RWPE1 (cell line): ENCODE data around the gene EPHB1.

Experiments
- CTCF ChIA-PET: fragments of 350-600 bp; sonication (Branson Sonifier 250); formaldehyde crosslinking; extraction: SDS; loops from one replicate; lab custom pipeline; 2021; lab: Yijun Ruan, JAX
- POLR2A ChIA-PET: fragments of 400-600 bp; formaldehyde crosslinking; extraction: SDS; loops from one replicate; lab custom pipeline; 2020; ENCODE audit warnings: antibody characterized with exemption; ENCODE audit not compliant: low non-redundant PET; lab: Yijun Ruan, JAX
- DNase-seq: peaks from one replicate; pipeline ENCODE4 v3.0.0; 2012; ENCODE audit warnings: low spot score
- H3K27ac ChIP-seq: fragments of 450-650 bp; 2 replicates; pipeline ENCODE4 v1.5.1; 2017
- TF ChIP-seq, protein P1 (sequence below): fragments of 450-650 bp; conservative IDR thresholded peaks from 2 replicates; pipeline ENCODE4 v1.5.1; 2017; ENCODE audit warnings: low read depth, mild to moderate bottlenecking

The EPHB1 gene

GRCh38 chr3:135087782-135088181, 292.7 kb downstream of the EPHB1 start:
- DNase-seq = no peak
- CTCF ChIA-PET = no interaction called here
- H3K27ac ChIP-seq = no peak overlapping the region
- POLR2A ChIA-PET = no interaction called here
- TF ChIP-seq, protein P1, sequence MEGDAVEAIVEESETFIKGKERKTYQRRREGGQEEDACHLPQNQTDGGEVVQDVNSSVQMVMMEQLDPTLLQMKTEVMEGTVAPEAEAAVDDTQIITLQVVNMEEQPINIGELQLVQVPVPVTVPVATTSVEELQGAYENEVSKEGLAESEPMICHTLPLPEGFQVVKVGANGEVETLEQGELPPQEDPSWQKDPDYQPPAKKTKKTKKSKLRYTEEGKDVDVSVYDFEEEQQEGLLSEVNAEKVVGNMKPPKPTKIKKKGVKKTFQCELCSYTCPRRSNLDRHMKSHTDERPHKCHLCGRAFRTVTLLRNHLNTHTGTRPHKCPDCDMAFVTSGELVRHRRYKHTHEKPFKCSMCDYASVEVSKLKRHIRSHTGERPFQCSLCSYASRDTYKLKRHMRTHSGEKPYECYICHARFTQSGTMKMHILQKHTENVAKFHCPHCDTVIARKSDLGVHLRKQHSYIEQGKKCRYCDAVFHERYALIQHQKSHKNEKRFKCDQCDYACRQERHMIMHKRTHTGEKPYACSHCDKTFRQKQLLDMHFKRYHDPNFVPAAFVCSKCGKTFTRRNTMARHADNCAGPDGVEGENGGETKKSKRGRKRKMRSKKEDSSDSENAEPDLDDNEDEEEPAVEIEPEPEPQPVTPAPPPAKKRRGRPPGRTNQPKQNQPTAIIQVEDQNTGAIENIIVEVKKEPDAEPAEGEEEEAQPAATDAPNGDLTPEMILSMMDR = no peak

- TF ChIP-seq, protein P1 = no peak
- ChIA-PET CTCF (interaction anchor here (0.5 kb wide), 1 partner anchor 550 kb away, joined by 4 read pairs; no protein-coding TSS in a partner anchor), POLR2A (no interaction called here)
- no peak for DNase-seq
- no peak overlapping the region for H3K27ac ChIP-seq
Observed at GRCh38 chr3:135089451-135089850, 294.4 kb downstream of the EPHB1 start.

- POLR2A ChIA-PET = no interaction called here
- H3K27ac ChIP-seq = no peak overlapping the region
- CTCF ChIA-PET = no interaction called here
- DNase-seq = no peak
- TF ChIP-seq, protein P1 = no peak
Observed at GRCh38 chr3:135090020-135090717, 295.1 kb downstream of the EPHB1 start.

DNA sequence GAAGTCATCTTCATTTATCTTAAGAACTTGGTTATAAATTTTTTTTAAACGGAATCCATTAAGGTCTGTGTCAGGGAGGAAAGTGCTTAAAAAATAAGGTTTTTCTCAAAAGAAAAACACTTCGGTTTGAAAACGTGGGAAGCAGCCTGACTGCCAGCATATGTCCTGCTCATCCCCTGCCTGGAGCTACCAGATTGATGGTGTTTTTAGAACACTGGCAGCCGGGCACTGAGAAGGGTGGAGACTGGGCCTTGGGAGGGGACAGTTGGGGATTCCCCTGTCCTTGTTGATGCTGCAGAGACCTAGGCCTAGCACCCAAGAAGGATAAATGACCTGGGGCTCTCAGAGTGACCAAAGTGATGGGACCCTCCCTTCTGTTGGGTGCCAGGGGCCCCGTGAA, 296.9 kb downstream of the EPHB1 start:
- TF ChIP-seq, protein P1 = no peak
- no peak for DNase-seq
- CTCF ChIA-PET = interaction anchor here (0.6 kb wide), 1 partner anchor 73 kb away, joined by 3 read pairs; no protein-coding TSS in a partner anchor
- H3K27ac ChIP-seq = no peak overlapping the region
- POLR2A ChIA-PET = no interaction called here

DNA sequence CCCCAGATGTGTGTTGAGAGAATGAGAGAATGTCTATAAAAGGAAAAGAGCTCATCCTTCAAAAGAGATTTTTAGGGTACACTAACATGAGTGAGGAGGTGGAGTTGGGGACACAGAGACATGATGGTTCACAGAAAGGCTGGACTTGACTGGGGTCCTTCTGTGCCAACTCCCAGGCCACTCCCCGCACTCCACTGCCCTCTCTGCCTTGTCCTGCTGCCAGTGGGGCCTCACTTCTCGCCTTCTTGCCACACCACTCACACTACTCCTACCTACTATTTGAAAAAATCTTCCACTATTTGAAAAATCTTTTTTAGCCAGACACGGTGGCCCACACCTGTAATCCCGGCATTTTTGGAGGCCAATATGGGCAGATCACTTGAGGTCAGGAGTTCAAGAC, 298.1 kb downstream of the EPHB1 start:
- TF ChIP-seq, protein P1 = no peak
- ChIA-PET POLR2A (no interaction called here), CTCF (no interaction called here)
- no peak overlapping the region for H3K27ac ChIP-seq
- no peak for DNase-seq

DNA sequence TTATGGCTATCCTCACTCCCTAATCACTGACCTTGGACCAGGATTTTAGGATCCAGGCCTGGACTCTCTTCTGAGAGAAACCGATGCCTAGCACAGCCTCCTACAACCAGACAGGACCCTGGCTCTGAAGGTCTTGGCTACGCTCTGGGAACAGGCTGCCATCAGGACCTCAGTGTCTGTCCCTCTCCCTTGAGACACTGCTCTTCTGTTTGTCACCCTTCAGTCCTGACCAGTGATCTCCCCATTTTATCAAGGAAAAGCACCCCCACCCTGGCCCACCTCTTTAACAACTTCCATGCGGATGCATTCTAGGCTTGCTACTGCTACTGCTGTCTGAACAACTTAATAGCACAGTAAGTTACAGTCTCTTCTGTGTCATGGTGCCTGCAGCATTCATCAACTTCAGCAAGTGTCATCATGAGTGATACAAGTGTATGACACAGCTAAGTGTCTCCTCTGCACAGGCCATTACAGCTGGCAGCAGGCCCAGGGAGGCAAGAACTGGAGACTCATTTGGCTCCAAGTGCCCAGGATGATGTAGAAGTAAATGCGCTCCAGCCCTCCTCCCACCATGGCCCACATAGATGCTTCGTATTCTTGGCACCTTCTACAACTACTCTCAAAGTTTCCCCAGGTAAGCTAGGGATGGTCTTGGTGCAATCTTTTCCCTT, 302.4 kb downstream of the EPHB1 start:
- H3K27ac ChIP-seq = no peak overlapping the region
- POLR2A ChIA-PET = no interaction called here
- CTCF ChIA-PET = interaction anchor here (0.6 kb wide), 1 partner anchor 305 kb away, joined by 3 read pairs; no protein-coding TSS in a partner anchor
- DNase-seq = no peak
- TF ChIP-seq, protein P1 = no peak
